CD14-positive monocyte (primary cell): ENCODE measurements around the gene BNC2. TPM values are rescaled to one million over a fixed set of nuclear protein-coding genes. Genes with fewer than 3 reads are reported as not detected.

ENCODE experiments used
- DNase-seq, 3 donors: peaks; one replicate each; pipeline ENCODE4 v3.0.0-alpha.2; 2011 to 2022
- H2AFZ ChIP-seq: 2 replicates; pipeline ENCODE4 v1.6.0; 2012; ENCODE audit warnings: mild to moderate bottlenecking, low read depth, low read length, inconsistent platforms; ENCODE audit not compliant: insufficient read depth, poor library complexity, severe bottlenecking
- H3K27ac ChIP-seq, 2 donors: 1 replicate in 1 of 2; 2 replicates in 1 of 2; pipeline ENCODE4 v1.5.1; 2012 to 2013; ENCODE audit warnings: low read length in 2 of 2, control low read depth in 1 of 2, inconsistent platforms in 1 of 2, low read depth in 1 of 2, mild to moderate bottlenecking in 1 of 2
- H3K27me3 ChIP-seq, 2 donors: one replicate each; pipeline versions ENCODE4 v1.6.0 to v1.6.1; 2011 to 2013; ENCODE audit warnings: low read length in 2 of 2; ENCODE audit not compliant: control insufficient read depth in 2 of 2, insufficient read depth in 2 of 2
- H3K36me3 ChIP-seq, 2 donors: replicated peaks in 1 of 2; 1 replicate in 1 of 2; 2 replicates in 1 of 2; pipeline versions ENCODE4 v1.5.1 to v1.6.1; 2012 to 2013; ENCODE audit warnings: low read length in 2 of 2, control low read depth in 1 of 2, inconsistent platforms in 1 of 2, mild to moderate bottlenecking in 1 of 2; ENCODE audit not compliant: insufficient read depth in 2 of 2, control insufficient read depth in 1 of 2
- H3K4me1 ChIP-seq, 2 donors: 1 replicate in 1 of 2; 2 replicates in 1 of 2; pipeline versions ENCODE4 v1.5.1 to v1.6.1; 2012 to 2013; ENCODE audit warnings: low read length in 2 of 2, control low read depth in 1 of 2, inconsistent platforms in 1 of 2, mild to moderate bottlenecking in 1 of 2, moderate library complexity in 1 of 2; ENCODE audit not compliant: insufficient read depth in 2 of 2, control insufficient read depth in 1 of 2
- H3K4me2 ChIP-seq: replicated peaks from 2 replicates; pipeline ENCODE3; 2012; ENCODE audit warnings: low read length, moderate library complexity, mild to moderate bottlenecking; ENCODE audit not compliant: poor library complexity, severe bottlenecking; ENCODE audit errors: extremely low read depth
- H3K4me3 ChIP-seq, 3 experiments: fragments of 200-600 bp in 1 of 3; sonication (generic) in 1 of 3; replicated peaks in 1 of 3; 1 replicate in 2 of 3; 2 replicates in 1 of 3; pipeline ENCODE4 v1.5.1; 2011 to 2013; ENCODE audit warnings: low read length in 3 of 3, mild to moderate bottlenecking in 3 of 3, control low read depth in 2 of 3, low read depth in 2 of 3, inconsistent platforms in 1 of 3, moderate library complexity in 1 of 3
- H3K79me2 ChIP-seq: 2 replicates; pipeline ENCODE4 v1.6.0; 2012; ENCODE audit warnings: mild to moderate bottlenecking, control low read depth, inconsistent platforms, low read length, moderate library complexity; ENCODE audit not compliant: insufficient read depth
- H3K9ac ChIP-seq: 2 replicates; pipeline ENCODE4 v1.6.0; 2017; ENCODE audit warnings: low read length, mild to moderate bottlenecking; ENCODE audit not compliant: insufficient read depth, poor library complexity, severe bottlenecking
- H3K9me3 ChIP-seq, 2 donors: replicated peaks in 1 of 2; 1 replicate in 1 of 2; 2 replicates in 1 of 2; pipeline versions ENCODE4 v1.5.1 to v1.6.1; 2012 to 2013; ENCODE audit warnings: low read length in 2 of 2, control low read depth in 1 of 2; ENCODE audit not compliant: control insufficient read depth in 1 of 2, insufficient read depth in 1 of 2
- H4K20me1 ChIP-seq: 2 replicates; pipeline ENCODE4 v1.6.0; 2012; ENCODE audit warnings: mild to moderate bottlenecking, low read length, control low read depth, moderate library complexity; ENCODE audit not compliant: insufficient read depth
- H3K27ac Mint-ChIP-seq, 7 donors: one replicate each; pipeline ENCODE4 v1.8.0; 2020; ENCODE audit warnings: mild to moderate bottlenecking in 7 of 7, mixed read lengths in 7 of 7, moderate library complexity in 6 of 7, inconsistent platforms in 2 of 7
- H3K27me3 Mint-ChIP-seq, 3 donors: one replicate each; pipeline ENCODE4 v1.8.0; 2021 to 2022; ENCODE audit warnings: low read depth in 3 of 3, mild to moderate bottlenecking in 3 of 3, mixed read lengths in 3 of 3, moderate library complexity in 3 of 3, inconsistent platforms in 1 of 3
- H3K36me3 Mint-ChIP-seq, 2 donors: one replicate each; pipeline ENCODE4 v1.8.0; 2020; ENCODE audit warnings: mixed read lengths in 2 of 2, inconsistent platforms in 1 of 2, mild to moderate bottlenecking in 1 of 2
- H3K4me1 Mint-ChIP-seq: one replicate; pipeline ENCODE4 v1.8.0; 2020; ENCODE audit warnings: mild to moderate bottlenecking, mixed read lengths
- H3K4me3 Mint-ChIP-seq, 2 donors: one replicate each; pipeline ENCODE4 v1.8.0; 2020; ENCODE audit warnings: mild to moderate bottlenecking in 2 of 2, mixed read lengths in 2 of 2, moderate library complexity in 1 of 2
- H3K9me3 Mint-ChIP-seq, 7 donors: one replicate each; pipeline ENCODE4 v1.8.0; 2020 to 2022; ENCODE audit warnings: mixed read lengths in 7 of 7, mild to moderate bottlenecking in 6 of 7, moderate library complexity in 6 of 7, inconsistent platforms in 2 of 7
- CTCF ChIP-seq: fragments of 200-600 bp; IDR thresholded peaks from one replicate; pipeline ENCODE4 v1.8.0; 2022; ENCODE audit warnings: antibody characterized with exemption, mild to moderate bottlenecking
- whole genome bisulfite sequencing: methylation state at CpG from one replicate; pipeline ENCODE4 v1.1.5; 2013; ENCODE audit warnings: missing lambda C conversion rate; ENCODE audit not compliant: insufficient coverage; 5-methylcytosine and 5-hydroxymethylcytosine counted together
- intact Hi-C, 2 donors: fragments of 100-400 bp; cut with micrococcal nuclease; formaldehyde crosslinking; loops; one replicate each; pipeline versions ENCODE4 v1.15.0 to v1.15.1; 2023
- polyA plus RNA-seq, 3 donors: library from polyadenylated mRNA; depleted of rRNA in 1 of 3; unstranded in 2 of 3; stranded (reverse) in 1 of 3; fragments of 300-500 nt in 2 of 3; fragments of >200 nt in 1 of 3; fragmentation: Illumina TruSeq in 2 of 3; gene quantifications; 1 replicate in 2 of 3; 2 replicates in 1 of 3; pipeline ENCODE4 v1.2.3, GENCODE V29; 2012 to 2021

The BNC2 gene
- polyA plus RNA-seq, 3 donors, result 0.01 TPM; not detected in 2

- H3K27ac Mint-ChIP-seq, result no peak overlapping the region
- no peak overlapping the region for H3K4me3 Mint-ChIP-seq
- no peak for DNase-seq
Measured at GRCh38 chr9:16515207-16515606, 355.3 kb downstream of the BNC2 start.

GRCh38 chr9:16514131-16514530 is 356.3 kb downstream of the BNC2 start:
- no peaks in the 10 kb centered on the region for H3K27me3 ChIP-seq

More at GRCh38 chr9:16515207-16515606, 355.3 kb downstream of the BNC2 start:
- Mint-ChIP-seq H3K4me1 (no peaks in the 10 kb centered on the region), H3K9me3 (peaks cover 0 to 2% (median 0%) of the 10 kb centered on the region in 7 donors), H3K36me3 (no peaks in the 10 kb centered on the region), H3K27me3 (peaks cover 0 to 2% (median 1%) of the 10 kb centered on the region in 3 donors)
- H3K27ac ChIP-seq, result no peak overlapping the region
- no peak for TF ChIP-seq CTCF
- no peaks in the 10 kb centered on the region for H3K9me3 ChIP-seq
- H3K79me2 ChIP-seq, result no peaks in the 10 kb centered on the region
- no peaks in the 10 kb centered on the region for H3K4me1 ChIP-seq
- no peak overlapping the region for H3K9ac ChIP-seq
- no peak overlapping the region for H2AFZ ChIP-seq
- H3K4me3 ChIP-seq, result no peak overlapping the region
- H3K27me3 ChIP-seq, result no peaks in the 10 kb centered on the region
- H3K36me3 ChIP-seq, result no peaks in the 10 kb centered on the region
- H4K20me1 ChIP-seq, result no peaks in the 10 kb centered on the region
- 97% methylated on average over 10 of the region's 12 CpGs for WGBS
- intact Hi-C loops, result no loop called here
- no peak overlapping the region for H3K4me2 ChIP-seq

More at GRCh38 chr9:16514131-16514530, 356.3 kb downstream of the BNC2 start:
- no peak overlapping the region for H3K4me2 ChIP-seq
- intact Hi-C loops, result no loop called here
- H3K79me2 ChIP-seq, result no peaks in the 10 kb centered on the region
- H3K27ac ChIP-seq, result no peak overlapping the region
- no peak overlapping the region for H2AFZ ChIP-seq
- no peaks in the 10 kb centered on the region for H3K36me3 ChIP-seq
- H3K9me3 ChIP-seq, result no peaks in the 10 kb centered on the region
- Mint-ChIP-seq H3K9me3 (peaks cover 0 to 2% (median 0%) of the 10 kb centered on the region in 7 donors), H3K4me3 (no peak overlapping the region), H3K27ac (no peak overlapping the region), H3K4me1 (no peaks in the 10 kb centered on the region), H3K27me3 (peaks cover 0 to 2% (median 1%) of the 10 kb centered on the region in 3 donors), H3K36me3 (no peaks in the 10 kb centered on the region)
- TF ChIP-seq CTCF, result no peak
- H3K9ac ChIP-seq, result no peak overlapping the region
- no peak for DNase-seq
- no peaks in the 10 kb centered on the region for H4K20me1 ChIP-seq
- 100% methylated on average over 1 of the region's 1 CpG for WGBS
- no peaks in the 10 kb centered on the region for H3K4me1 ChIP-seq
- H3K4me3 ChIP-seq, result no peak overlapping the region
